CD4-positive, alpha-beta T cell treated with Interleukin-2 at 100 ng/mL for 4 hours (primary cell): Measurements from ENCODE around the gene FASTK.

Source experiments
- DNase-seq: peaks from one replicate; pipeline ENCODE4 v3.0.0-alpha.2; 2020; ENCODE audit warnings: low spot score

The FASTK gene

DNA sequence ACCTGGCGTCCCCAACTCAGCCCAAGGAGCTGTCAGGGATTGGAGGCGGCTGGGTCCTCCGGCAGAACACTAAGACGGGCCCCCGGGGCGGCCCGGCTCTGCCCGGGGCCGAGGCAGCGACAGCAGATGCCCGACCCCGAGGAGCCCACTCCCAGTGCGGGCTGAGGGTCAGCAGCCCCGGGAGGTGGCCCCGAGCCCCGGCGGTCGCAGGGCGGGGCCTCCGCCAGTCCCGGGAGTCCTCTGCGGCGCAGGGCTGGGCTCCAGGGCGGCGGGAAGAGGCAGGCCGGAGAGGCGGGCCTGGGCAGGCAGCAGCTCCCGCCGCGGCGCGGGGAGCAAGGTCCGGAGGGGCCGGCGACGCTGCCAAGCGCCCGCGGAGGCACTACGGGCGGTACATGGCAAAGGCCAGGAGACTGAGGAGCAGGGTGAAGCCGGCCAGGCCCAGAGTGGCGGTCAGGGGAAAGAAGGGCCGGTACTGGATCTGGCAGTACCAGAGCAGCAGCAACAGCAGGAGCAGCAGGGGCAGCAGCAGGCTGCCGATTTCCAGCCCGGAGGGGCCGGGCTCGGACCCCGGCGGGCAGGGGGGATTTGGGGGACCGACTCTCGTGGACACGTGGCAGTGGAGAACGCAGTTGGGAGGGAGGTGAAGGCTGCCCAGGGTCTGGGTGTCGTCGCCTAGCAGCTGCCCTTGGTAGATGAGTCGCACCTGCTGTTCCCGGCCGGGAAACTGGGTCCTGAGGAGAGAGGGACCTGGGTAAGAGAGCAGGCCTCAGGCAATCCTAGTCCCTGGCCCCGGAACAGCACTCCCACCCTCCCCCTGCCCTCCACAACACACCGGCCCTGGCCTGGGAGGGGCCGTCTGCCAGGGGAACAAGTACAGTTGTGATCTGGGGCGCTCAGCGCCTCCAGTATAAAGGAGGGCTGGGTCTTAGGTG, 827 bp upstream of the FASTK start:
- no peak for DNase-seq

DNA sequence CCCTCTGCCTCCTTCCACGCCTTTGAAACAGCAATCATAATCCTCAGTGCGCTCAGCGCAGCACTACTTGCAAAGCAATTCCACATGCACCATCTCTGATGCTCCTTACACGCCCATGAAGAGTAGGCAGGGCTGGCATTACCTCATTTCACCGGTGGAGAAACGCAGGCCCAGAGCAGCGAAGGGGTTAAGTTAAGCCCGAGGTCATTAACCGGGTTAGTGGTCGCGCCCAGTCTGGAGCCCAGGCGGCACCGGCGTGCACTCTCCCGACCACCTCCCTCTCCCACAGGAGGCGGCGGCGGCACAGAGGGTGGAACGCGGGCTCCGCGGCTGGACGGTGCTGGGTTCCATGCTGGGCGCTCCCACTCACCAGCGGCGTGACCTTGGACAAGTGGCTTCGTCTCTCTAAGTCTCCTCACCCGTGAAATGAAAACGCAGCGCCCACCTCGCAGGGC, 515 bp downstream of the FASTK start:
- DNase-seq, result no peak

- no peak for DNase-seq
Measured at GRCh38 chr7:151079199-151079910, 1.3 kb downstream of the FASTK start.

DNA sequence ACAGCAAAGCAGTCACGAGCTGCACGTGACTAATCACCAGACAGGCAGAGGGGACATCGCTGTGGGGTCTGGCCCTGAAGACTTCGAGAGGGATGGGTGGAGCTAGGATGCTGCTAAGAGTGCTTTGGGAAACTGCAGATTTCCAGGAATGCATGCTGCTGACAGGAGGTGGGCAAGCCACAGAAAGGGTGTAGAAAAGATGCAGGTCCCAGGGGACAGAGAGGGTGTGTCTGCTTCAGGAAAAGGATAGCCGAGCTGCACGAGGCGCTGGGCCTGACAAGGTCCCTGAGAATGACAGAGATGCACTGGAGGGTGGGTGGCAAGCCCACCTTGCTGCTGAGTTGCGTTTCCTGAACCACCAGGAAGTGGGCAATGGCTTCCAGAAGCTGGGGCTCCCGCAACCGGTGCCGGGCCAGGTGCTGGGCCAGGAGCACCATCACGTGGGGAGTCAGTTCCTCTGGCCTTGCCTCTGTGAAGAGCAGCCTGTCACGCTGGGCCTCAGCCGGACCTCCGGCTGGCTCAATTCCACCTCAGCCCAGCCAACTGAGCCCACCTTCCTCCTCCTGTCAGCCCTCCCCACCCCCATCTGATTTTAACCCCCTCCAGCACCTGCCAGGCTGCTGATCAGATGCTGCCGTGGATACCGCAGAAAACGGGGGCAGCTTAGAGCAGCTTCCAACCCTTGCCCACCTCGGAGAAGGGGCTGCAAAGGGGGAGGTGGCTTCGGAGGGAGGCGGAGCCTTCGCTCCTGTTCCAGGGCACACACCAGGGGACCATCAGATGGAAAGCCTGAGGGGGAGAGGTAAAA, 2.2 kb downstream of the FASTK start:
- no peak for DNase-seq

- no peak for DNase-seq
Measured at GRCh38 chr7:151077705-151078232, 2.8 kb downstream of the FASTK start.

- no peak for DNase-seq
Measured at GRCh38 chr7:151076863-151077704, 3.5 kb downstream of the FASTK start.

GRCh38 chr7:151075978-151076426, 4.6 kb downstream of the FASTK start:
- DNase-seq, result no peak

DNA sequence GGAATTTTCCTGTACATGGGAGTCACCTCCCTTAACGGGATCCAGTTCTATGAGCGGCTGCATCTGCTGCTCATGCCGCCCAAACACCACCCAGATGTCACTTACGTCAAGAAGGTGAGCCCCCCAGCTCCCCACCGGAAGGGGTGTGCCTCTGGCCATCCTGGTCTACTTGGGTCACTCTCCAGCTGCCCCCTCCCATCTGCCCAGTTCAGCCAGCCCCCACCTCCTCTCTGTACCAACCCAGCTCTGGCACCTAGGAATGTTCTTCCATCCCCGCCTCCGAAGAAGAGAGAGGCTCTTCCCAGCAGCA, 5.0 kb downstream of the FASTK start:
- no peak for DNase-seq

GRCh38 chr7:151074817-151075661, 5.6 kb downstream of the FASTK start:
- no peak for DNase-seq

GRCh38 chr7:151073990-151074389, 6.6 kb downstream of the FASTK start:
- DNase-seq, result no peak

GRCh38 chr7:151071032-151071866, 9.4 kb downstream of the FASTK start:
- DNase-seq, result no peak

DNA sequence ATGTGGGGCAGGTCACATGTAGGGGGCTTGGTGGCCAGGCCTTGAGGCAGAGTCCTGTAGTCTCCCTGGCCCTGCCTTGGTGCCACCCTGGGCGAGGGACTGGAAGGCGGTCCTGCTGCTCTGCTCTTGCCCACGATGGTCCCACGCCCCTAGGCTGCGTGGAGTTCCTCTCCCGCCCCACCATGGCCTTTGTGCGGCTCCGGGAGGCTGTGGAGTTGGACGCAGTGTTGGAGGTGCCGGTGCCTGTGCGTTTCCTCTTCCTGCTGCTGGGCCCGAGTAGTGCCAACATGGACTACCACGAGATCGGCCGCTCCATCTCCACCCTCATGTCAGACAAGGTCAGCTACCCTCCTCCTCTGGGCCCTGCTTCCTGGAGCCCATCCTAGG, 10.0 kb downstream of the FASTK start:
- DNase-seq, result no peak

DNA sequence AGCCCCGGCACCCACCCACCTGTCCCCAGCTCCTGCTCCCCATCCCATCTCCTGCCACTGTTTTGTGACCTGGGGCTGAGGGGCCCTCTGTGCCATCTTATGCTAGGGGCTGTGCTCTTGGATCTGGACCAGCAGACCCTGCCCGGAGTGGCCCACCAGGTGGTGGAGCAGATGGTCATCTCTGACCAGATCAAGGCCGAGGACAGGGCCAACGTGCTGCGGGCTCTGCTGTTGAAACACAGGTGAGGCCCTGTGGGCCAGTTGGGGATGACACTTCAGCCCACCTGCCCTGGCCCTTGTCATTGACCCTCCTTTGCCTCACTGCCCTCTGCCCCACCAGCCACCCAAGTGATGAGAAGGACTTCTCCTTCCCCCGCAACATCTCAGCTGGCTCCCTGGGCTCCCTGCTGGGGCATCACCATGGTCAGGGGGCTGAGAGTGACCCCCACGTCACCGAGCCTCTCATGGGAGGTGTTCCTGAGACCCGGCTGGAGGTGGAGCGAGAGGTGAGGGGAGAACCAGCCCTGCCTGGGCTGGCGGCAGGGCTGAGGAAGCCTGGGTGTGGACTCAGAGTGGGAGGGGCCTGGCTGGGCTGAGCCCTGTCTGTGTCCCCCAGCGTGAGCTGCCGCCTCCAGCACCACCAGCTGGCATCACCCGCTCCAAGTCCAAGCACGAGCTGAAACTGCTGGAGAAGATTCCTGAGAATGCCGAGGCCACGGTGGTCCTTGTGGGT, 10.6 kb downstream of the FASTK start:
- DNase-seq, result no peak

DNA sequence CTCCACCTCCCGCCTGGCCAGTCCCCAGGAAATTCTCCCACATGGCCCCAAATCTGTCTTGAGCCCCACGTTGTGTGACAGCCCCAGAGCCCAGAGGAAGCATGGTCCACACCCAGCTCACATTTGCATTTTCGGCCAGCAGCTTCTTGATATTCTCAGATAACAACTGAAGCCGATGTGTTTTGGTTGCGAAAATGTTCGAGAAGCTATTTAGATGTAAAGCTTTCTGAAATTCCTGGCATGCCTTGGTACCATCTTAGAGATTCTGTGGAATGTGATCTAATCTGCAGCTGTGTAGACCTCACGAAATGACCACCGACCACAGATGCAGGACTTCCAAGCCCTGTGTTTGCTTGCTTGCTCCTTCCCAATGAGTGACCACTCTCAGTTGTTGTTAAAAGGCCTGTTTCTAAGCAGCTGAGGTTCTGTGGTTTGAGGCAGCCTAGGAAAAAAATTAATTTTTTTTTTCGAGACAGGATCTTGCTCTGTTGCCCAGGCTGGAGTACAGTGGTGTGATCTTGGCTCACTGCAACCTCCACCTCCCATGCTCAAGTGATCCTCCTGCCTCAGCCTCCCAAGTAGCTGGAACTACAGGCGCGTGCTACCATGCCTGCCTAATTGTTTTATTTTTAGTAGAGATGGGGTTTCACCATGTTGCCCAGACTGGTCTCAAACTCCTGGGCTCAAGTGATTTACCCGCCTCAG, 12.4 kb downstream of the FASTK start:
- DNase-seq, result no peak

DNA sequence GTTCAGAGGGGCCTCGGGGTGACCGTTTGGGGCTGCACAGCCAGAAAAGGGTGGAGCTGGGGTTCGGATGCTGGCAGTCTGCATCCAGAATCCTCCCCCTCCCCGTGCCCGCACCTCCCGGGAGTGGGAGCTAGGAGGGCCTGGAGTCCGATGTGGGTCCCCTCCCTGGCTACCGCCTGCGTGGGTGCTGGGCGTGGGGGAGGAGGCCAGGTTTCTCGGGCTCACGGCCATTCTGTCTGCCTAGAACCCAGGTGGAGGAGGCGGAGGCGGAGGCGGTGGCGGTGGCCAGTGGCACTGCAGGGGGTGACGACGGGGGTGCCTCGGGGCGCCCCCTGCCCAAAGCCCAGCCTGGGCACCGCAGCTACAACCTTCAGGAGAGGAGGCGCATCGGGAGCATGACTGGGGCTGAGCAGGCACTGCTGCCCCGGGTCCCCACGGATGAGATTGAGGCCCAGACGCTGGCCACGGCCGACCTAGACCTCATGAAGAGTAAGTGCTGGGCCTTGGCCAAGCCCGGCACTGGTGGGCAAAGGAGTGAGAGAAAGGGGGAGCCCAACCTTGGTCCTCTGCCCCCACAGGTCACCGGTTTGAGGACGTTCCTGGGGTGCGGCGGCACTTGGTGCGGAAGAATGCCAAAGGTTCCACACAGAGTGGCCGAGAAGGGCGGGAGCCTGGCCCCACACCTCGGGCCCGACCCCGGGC, 14.2 kb downstream of the FASTK start:
- DNase-seq, result no peak

DNA sequence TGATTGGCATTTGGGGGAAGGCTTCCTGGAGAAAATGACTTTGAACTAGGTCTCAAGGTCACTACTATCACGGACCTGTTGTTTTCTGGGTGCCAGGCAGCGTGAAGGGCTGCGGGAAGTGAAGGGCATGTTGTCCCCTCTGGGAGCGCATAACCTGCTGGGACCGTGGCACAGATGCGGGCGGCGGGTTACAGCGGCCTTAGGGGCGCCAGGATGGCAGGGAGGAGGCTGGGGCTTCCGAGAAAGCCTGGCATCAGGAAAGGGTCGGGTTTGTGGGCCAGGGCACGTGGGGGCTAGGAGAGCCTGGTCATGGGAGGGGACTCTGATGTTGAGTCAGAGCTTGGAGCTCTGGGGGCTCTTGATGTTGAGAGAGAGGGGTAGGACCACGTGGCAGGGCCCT, 15.1 kb downstream of the FASTK start:
- DNase-seq, result no peak

- no peak for DNase-seq
Measured at GRCh38 chr7:151064993-151065392, 15.6 kb downstream of the FASTK start.
